Tracheal epithelial cell (primary cell): ENCODE data around the gene BMPR1A. TPM values are rescaled to one million over a fixed set of nuclear protein-coding genes. Genes with fewer than 3 reads are reported as not detected.

Source experiments
- total RNA-seq: library from RNA; depleted of rRNA; stranded (reverse); fragments of >200 nt; gene quantifications from 2 replicates; pipeline ENCODE4 v1.2.1, GENCODE V29; 2014

Gene BMPR1A
- 39.0 TPM in 2 replicates for total RNA-seq

GRCh38 chr10:86756511-86757112 lies at the start of gene BMPR1A:
Gene BMPR1A (plus strand): TSS chr10:86756619. CDS start chr10:86876019, 119,400 bp downstream.

GRCh38 chr10:86957471-86958115 lies 201.2 kb downstream of the BMPR1A start, which contains the start of gene MMRN2:
Gene MMRN2 (minus strand): TSS chr10:86957615. CDS start chr10:86957541, 74 bp downstream.

GRCh38 chr10:86958116-86958900 lies 201.9 kb downstream of the BMPR1A start, which contains the start of gene SNCG:
Gene SNCG (plus strand): TSS chr10:86958599. CDS start chr10:86958698, 99 bp downstream.

GRCh38 chr10:86968271-86968993 lies 212.0 kb downstream of the BMPR1A start, which contains the start of gene ADIRF:
Gene ADIRF (plus strand): TSS chr10:86968482. CDS start chr10:86968545, 63 bp downstream.

Other genes with a start within 250 kb of the BMPR1A start
- gene WAPL, start 234.8 kb upstream of the BMPR1A start, total RNA-seq: 37.9 and 39.5 TPM in 2 replicates
- gene OPN4, start 102.1 kb upstream of the BMPR1A start, total RNA-seq: not detected in 2 replicates
- not detected in 2 replicates for gene LDB3, start 88.1 kb upstream of the BMPR1A start, total RNA-seq
- 3.9 and 4.3 TPM in 2 replicates for gene MMRN2, start 201.0 kb downstream of the BMPR1A start, total RNA-seq
- 2.2 and 22.0 TPM in 2 replicates for gene SNCG, start 202.0 kb downstream of the BMPR1A start, total RNA-seq
- 2.4 and 72.5 TPM in 2 replicates for gene ADIRF, start 211.9 kb downstream of the BMPR1A start, total RNA-seq